HL-60/S4 treated with retinoic acid at 250 ng/mL for 4 days and 3 days (cell line): ENCODE data around the gene LBP.
"Not testable (repeated sequence)": the region's sequence is repeated elsewhere in the genome, so short reads cannot be mapped to it uniquely, and the experiment has no call there.

Source experiments
- in situ Hi-C: fragments of 300-500 bp; cut with MboI; formaldehyde crosslinking; loops from 2 replicates; pipeline ENCODE4 v1.7.0; 2022; ENCODE audit warnings: low sequenced_read_pairs

Gene LBP

GRCh38 chr20:38317422-38317821, 28.9 kb upstream of the LBP start:
- in situ Hi-C loops, result no loop called here

DNA sequence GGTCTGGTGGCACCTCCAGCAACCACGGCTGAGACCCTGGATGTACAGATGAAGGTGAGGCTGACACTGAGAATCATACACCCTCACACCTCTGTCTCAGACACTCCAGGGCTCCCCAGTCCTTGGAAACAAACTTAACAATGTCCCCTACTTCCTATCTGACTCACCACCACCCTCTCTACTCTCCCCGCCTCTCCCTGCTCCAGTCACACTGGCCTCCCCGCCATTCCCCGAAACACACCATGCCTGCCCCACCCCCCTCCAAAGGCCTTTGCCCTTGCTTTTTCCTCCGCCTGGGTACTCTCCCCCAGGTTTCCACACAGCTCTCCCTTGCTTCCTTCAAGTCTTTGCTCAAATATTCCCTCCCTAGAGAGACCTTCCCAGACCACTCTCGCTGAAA, 26.1 kb upstream of the LBP start:
- in situ Hi-C loops, result no loop called here

DNA sequence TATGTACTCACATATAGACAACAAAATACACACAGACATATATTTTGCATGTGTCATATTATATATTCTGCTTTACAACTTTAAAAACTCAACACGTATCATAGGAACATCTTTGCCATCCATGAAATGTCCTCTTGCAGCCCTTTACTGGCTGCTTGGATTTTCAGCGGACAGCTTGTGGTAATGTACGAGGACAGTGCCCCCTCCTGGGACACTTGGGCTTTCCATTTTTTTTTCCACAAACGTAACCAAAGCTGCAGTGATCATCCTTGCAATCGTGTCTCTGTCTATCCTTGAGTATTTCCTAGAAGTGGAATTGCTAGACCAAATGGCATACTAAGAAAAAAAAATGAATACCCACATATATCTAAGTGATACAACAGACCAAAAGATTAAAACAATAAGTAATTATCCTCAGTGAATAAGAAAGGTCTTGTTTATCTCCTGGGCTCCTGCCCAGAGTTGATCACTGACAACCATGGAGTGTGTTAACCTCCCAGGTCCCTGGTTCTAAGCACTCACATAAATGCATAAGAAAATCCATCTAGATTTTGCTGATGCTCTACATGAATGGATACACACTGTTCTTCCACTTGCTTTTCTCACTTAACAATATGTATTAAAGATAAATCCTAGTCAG, 24.2 kb upstream of the LBP start:
- in situ Hi-C loops, result no loop called here

GRCh38 chr20:38324159-38324558, 22.1 kb upstream of the LBP start:
- in situ Hi-C loops, result no loop called here

DNA sequence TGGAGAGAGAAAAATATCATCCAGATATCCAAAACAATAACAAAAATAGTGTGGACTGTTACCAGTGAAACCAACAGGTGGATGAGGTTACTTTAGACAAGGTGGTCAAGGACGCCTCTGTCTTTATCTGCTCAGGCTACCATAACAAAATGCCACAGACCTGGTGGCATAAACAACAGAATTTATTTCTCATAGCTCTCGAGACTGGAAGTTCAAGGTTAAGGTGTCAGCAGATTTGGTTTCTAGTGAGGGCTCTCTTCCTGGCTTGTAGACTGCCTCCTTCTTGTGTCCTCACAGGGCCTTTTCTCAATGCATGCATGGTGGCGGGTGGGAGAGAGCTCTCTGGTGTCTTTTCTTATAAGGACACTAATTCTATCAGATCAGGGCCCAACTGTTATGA, 21.1 kb upstream of the LBP start:
- in situ Hi-C loops, result no loop called here

DNA sequence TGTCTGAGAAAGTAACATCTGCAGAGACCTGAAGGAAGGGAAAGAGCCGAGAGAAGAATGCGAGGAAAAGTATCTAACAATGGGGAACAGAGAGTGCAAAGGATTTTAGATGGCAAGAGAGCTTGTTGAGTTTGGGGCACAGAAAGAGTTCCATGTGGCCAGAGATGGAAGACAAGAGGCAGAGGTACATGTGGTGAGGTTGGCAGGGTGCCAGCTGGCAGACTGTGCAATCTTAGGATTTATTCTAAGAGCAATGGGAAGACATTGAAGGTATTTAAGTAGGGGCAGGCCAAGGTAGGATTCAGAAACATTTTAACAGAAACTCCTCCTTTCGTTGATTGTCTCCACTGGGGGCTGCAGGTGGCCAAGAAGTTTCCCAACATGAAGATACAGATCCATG, 20.4 kb upstream of the LBP start:
- in situ Hi-C loops, result no loop called here

- in situ Hi-C loops, result no loop called here
Measured at GRCh38 chr20:38326309-38326708, 20.0 kb upstream of the LBP start.

DNA sequence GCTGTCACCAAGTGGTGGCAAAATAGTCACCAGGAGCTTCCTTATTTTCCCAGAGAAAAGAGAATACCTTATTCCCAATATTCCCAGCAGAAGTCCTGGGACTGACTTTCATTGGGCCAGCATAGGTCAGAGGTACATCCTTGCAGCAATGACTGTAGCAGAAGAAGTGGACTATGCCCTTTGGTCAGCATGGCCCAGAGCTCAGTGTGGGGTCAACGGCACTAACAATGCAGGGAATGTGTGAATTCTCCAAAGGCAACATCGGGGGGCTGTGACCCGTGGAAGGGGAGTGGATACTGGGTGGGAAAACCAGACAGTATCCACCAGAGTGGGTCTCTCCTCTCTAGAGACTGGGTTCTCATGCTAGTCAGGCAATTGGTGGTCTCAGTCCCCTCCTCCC, 15.6 kb upstream of the LBP start:
- in situ Hi-C loops, result no loop called here

DNA sequence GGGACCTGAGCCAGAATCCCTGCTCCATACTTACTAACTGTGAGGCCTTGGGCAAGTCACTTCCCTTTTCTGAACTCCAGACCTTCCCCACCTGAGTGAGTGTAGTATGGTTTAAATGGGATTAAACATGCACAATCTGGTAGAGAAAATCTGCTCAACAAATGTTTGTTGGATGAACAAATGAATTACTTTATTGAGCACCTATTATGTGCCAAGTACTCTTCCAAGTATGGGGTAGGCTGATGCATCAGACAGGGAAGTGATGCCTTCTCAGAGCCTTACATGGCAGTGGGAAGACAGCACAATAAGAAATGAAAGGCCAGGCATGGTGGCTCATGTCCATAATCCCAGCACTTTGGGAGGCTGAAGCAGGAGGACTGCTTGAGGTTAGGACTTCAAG, 15.0 kb upstream of the LBP start:
- in situ Hi-C loops, result no loop called here

GRCh38 chr20:38331814-38332213, 14.5 kb upstream of the LBP start:
- in situ Hi-C loops, result no loop called here

- in situ Hi-C loops, result no loop called here
Measured at GRCh38 chr20:38334016-38334415, 12.3 kb upstream of the LBP start.

GRCh38 chr20:38336726-38337125, 9.6 kb upstream of the LBP start:
- in situ Hi-C loops, result no loop called here

- in situ Hi-C loops, result no loop called here
Measured at GRCh38 chr20:38337561-38338140, 8.6 kb upstream of the LBP start.

GRCh38 chr20:38338849-38339520, 7.3 kb upstream of the LBP start:
- in situ Hi-C loops, result no loop called here

DNA sequence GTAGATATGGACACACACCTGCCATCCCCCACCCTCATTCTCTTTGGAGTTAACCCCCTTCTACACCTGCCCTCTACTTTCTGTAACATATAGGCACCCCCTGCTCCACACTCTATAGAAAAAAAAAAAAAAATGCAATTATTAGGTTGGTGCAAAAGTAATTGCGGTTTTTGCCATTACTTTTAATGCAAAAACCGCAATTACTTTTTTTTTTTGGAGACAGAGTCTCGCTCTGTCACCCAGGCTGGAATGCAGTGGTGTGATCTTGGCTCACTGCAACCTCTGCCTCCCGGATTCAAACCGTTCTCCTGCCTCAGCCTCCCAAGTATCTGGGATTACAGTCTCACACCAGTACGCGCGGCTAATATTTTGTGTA, 6.8 kb upstream of the LBP start:
- in situ Hi-C loops, result not testable (repeated sequence)

- in situ Hi-C loops, result no loop called here
Measured at GRCh38 chr20:38339997-38340396, 6.3 kb upstream of the LBP start.

DNA sequence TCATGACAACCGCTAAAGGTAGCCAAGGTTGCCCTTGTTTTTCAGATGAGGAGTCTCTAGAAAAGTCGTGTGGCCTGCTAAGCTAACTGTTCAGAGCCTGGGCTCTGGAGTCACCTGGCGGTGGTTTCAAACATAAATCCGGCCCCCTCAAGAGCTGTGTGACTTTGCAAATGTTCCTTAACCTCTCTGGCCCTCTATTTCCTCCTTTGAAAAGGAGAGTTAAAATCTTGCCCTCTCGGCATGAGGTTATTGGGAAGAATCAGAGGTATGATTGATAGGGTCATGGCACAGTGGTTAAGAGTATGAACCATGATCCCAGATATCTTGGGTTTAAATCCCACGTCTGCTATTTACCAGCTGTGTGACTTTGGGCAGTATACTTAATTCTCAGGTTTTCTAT, 5.6 kb upstream of the LBP start:
- in situ Hi-C loops, result no loop called here

DNA sequence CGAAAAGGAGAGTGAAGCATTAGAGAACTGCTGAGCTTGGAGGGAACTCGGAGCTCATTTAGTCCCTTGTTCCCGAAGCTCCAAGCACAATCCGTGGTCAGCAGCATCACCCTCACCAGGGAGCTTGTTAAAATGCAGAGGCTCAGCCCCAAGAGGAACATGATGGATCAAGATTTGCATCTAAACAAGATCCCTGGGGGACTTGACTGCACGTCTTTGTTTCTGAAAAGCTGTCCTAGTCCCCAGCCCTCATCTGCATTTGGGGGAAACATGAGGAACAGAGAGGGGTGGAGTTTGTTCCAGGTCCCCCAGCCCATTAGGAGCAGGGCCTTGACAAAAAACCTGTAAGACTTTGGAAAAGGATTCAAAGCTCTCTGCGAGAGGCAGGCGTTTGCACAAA, 4.1 kb upstream of the LBP start:
- in situ Hi-C loops, result no loop called here

DNA sequence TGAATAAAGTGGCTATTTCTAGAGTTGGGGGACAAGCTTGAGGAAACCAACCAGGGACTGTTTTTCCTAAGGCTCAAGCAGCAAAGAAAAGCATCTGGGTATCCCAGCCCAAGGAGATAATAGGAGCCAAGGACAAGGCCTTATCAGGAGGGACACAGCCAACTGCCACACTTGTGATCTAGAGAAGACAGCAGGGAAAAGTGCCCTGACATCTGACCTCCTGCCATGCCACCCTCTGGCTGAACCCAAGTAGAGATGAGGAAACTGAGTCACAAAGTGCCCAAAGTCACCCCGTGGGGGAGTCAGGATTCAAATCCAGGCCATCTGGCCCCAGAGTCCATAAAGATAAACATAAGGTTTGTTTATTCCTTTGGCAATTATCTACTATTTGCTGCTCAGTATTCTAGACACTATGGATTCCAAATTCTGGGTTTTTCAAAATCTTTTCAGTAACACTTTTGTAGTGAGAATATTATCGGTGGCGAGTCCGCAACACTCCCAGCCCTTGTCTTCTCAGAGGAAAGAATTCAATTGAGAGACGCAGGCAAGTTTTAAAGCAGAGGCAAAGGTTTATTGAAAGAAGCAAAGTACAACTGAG, 3.5 kb upstream of the LBP start:
- in situ Hi-C loops, result no loop called here

DNA sequence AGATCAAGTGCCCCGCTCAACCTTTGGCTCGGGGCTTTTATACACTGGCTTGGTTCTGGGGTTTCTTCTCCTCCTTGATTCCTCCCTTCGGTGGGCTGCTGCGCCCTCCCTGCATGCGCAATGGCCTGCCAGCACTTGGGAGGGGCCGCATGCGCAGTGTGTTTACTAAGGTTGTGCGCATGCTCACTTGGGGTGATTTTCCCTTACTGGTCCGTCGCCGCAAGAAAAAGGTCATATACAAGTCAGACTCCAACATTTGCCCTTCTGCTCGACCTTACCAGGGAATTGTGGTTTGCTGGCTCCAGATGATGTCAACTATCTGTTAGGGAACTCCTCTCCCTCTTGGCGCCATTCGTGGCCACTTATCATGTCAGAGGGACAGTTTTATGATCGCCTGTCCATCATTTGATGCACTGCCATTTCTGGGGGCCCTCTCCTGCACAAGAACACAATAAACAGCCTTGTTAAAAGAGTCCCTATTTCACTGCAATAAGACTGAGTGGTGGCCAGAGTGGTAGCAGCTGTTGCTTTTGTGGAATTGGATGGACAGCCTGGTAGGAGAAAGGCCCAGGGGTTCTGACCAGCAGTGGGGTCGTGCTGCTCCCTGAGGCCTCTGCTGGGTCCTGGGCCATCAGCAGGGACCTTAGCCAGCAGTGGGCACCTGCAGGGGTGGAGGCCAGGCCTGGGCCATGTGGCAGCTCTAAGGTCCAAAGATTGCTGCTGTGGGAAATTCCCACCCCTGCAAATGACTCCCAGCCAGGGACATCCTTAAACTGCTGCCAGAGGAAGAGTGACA, 2.8 kb upstream of the LBP start:
- in situ Hi-C loops, result no loop called here

DNA sequence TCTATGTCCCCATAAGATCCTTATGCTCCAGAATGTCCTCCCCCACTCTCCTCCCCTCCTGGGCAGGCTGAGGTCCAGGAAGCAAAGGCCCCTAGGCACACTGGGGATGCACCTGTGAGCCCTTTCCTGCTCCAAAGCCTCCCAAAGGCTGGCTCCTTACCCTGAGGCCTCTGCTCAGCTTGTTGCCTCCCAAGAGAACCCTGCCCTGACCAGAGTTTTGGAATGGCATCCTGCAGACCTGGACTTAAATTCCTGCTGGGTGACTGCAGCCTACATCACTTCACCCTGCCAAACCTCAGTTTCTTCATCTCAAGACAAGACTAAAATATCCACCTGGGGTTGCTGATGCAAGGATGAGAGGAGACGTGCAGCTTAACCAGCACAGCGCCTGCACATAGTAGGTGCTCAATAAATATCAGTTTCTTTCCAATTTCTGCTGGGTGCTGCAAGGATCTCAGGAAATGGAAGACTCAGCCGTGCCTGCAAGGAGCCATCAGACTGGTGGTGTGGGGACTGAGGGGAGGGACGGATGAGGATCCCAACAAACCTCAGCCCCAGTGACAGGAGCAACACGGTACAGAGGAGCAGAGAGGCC, 2.1 kb upstream of the LBP start:
- in situ Hi-C loops, result no loop called here
